Measurements from ENCODE around the gene DCAF8. TPM values are rescaled to one million over a fixed set of nuclear protein-coding genes. Genes with fewer than 3 reads are reported as not detected.

DCAF8 gene
- total RNA-seq, 1 experiment from 2014 or later = 152 TPM

DNA sequence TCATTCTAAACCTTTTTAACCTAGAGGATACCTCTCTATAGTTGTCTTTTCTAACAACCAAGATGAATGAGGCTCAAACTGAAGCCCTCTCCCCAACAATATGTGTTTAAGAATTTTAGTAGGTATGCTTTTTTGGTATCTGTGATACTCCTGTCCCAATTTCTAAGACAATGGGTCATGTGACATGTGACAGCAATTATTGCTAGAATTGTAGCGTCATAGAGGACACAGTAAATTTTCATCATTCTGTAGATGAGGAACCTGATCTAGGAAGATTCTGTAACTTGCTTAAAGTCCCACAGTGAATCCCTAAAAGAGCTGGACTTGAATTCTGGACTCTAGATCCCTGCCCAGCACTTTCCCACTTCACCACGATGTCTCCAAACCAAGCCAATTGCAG is 83.6 kb downstream of the DCAF8 start:
- Histone ChIP-seq H3K9me2 (ENCODE audit: insufficient read depth) (no peaks in the 10 kb centered on the region), H3K4me3 (no peak overlapping the region), H4K20me1 (ENCODE audit: insufficient read depth) (no peaks in the 10 kb centered on the region), H3F3A (ENCODE audit: insufficient read depth, low read depth) (no peaks in the 10 kb centered on the region), H3K4me2 (no peak overlapping the region), H3K4me1 (replicated peaks; ENCODE audit: insufficient read depth) (no peaks in the 10 kb centered on the region), H3K9me3 (ENCODE audit: insufficient read depth, low read depth) (no peaks in the 10 kb centered on the region), H3K79me2 (ENCODE audit: low read depth) (no peaks in the 10 kb centered on the region), H3K27ac (no peak overlapping the region), H3K27me3 (ENCODE audit: insufficient read depth, low read depth) (peaks cover 8% of the 10 kb centered on the region), H2AFZ (no peak overlapping the region), H3K36me3 (ENCODE audit: low read depth) (no peaks in the 10 kb centered on the region)
- intact Hi-C loops (cut with micrococcal nuclease; ENCODE audit: unreplicated experiment) = no loop called here
- no peak for DNase-seq
- CTCF ChIA-PET = interaction anchor here (1.1 kb wide), 1 partner anchor 41 kb away, joined by 4 read pairs; no protein-coding TSS in a partner anchor
- POLR2A ChIA-PET (ENCODE audit: unreplicated experiment) = no interaction called here
- TF ChIP-seq CTCF (conservative IDR thresholded peaks at IDR 0.05) (no peak), EZH2 (IDR thresholded peaks at IDR 0.05; ENCODE audit: low read depth) (no peak)
- BruUV-seq (replicated peaks) = no TSS peak

DNA sequence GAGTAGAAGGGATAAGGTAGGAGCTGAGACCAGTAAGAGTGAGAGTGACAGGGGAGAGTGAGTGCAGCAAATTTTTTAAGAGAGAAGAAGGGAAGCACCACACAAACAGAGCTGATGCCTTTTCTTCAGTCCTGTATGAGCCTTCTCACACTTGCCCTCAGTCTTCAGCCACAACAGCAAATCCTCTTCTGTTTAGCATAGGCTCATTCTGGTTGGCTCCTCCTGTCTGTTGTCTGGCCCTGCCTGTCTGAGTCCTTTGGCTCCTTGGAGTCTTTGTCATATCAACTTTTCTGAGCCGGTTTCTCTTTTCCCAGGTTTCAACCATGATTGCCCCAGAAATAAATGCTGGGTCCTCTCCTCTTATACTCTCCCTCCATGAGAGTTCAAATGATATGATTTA is 84.7 kb downstream of the DCAF8 start:
- Histone ChIP-seq H3K4me1 (replicated peaks; ENCODE audit: insufficient read depth) (no peaks in the 10 kb centered on the region), H2AFZ (no peak overlapping the region), H3K9me3 (ENCODE audit: insufficient read depth, low read depth) (no peaks in the 10 kb centered on the region), H3K4me3 (no peak overlapping the region), H3K27ac (no peak overlapping the region), H3K9me2 (ENCODE audit: insufficient read depth) (no peaks in the 10 kb centered on the region), H3K4me2 (no peak overlapping the region), H3F3A (ENCODE audit: insufficient read depth, low read depth) (no peaks in the 10 kb centered on the region), H3K79me2 (ENCODE audit: low read depth) (no peaks in the 10 kb centered on the region), H4K20me1 (ENCODE audit: insufficient read depth) (no peaks in the 10 kb centered on the region), H3K27me3 (ENCODE audit: insufficient read depth, low read depth) (peaks cover 14% of the 10 kb centered on the region), H3K36me3 (ENCODE audit: low read depth) (no peaks in the 10 kb centered on the region)
- no TSS peak for BruUV-seq (replicated peaks)
- no peak for DNase-seq
- intact Hi-C loops (cut with micrococcal nuclease; ENCODE audit: unreplicated experiment) = no loop called here
- CTCF ChIA-PET = interaction anchor here (0.6 kb wide), 1 partner anchor 11 kb away, joined by 3 read pairs; no protein-coding TSS in a partner anchor
- POLR2A ChIA-PET (ENCODE audit: unreplicated experiment) = no interaction called here
- TF ChIP-seq EZH2 (IDR thresholded peaks at IDR 0.05; ENCODE audit: low read depth) (no peak), CTCF (conservative IDR thresholded peaks at IDR 0.05) (no peak)

GRCh38 chr1:160177231-160177630 is 85.1 kb downstream of the DCAF8 start:
- intact Hi-C loops (cut with micrococcal nuclease; ENCODE audit: unreplicated experiment) = no loop called here
- Histone ChIP-seq H3K9me2 (ENCODE audit: insufficient read depth) (no peaks in the 10 kb centered on the region), H3K4me1 (replicated peaks; ENCODE audit: insufficient read depth) (no peaks in the 10 kb centered on the region), H3F3A (ENCODE audit: insufficient read depth, low read depth) (no peaks in the 10 kb centered on the region), H3K4me3 (no peak overlapping the region), H3K27me3 (ENCODE audit: insufficient read depth, low read depth) (peaks cover 14% of the 10 kb centered on the region), H3K36me3 (ENCODE audit: low read depth) (no peaks in the 10 kb centered on the region), H3K9me3 (ENCODE audit: insufficient read depth, low read depth) (no peaks in the 10 kb centered on the region), H3K4me2 (no peak overlapping the region), H3K79me2 (ENCODE audit: low read depth) (no peaks in the 10 kb centered on the region), H4K20me1 (ENCODE audit: insufficient read depth) (no peaks in the 10 kb centered on the region), H3K27ac (no peak overlapping the region), H2AFZ (no peak overlapping the region)
- no peak for DNase-seq
- no TSS peak for BruUV-seq (replicated peaks)
- ChIA-PET CTCF (interaction anchor here (0.6 kb wide), 1 partner anchor 10 kb away, joined by 3 read pairs; no protein-coding TSS in a partner anchor), POLR2A (ENCODE audit: unreplicated experiment) (no interaction called here)
- TF ChIP-seq EZH2 (IDR thresholded peaks at IDR 0.05; ENCODE audit: low read depth) (no peak), CTCF (conservative IDR thresholded peaks at IDR 0.05) (no peak)

Data from PC-9 (cell line).